ENCODE results near the gene HBG2. TPM values are rescaled to one million over a fixed set of nuclear protein-coding genes. Genes with fewer than 3 reads are reported as not detected.

HBG2 gene
- total RNA-seq, 1 donor from 2014 or later: not detected

DNA sequence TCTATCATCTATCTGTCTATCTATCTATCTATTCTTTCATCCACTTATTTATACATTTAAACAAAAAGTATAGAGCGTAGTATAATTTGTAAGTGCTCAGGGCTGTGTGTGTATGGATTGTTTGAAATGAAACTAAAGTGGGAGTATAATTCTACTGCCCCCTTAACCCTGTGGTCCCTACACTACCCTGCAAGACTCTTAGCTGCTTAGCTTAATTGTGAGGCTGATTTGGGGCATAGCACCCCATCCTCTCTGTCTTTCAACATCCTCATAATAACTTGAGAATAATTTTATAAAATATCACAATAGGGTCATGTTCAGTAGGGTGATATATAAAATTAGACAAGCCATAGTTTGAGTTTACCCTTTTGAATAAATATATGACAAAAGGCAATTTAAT is 35.5 kb upstream of the HBG2 start:
- no peak for TF ChIP-seq CTCF (IDR thresholded peaks at IDR 0.05; ENCODE audit: partially characterized antibody, unreplicated experiment)
- H3K4me1 Mint-ChIP-seq (ENCODE audit: low read depth, unreplicated experiment): no peaks in the 10 kb centered on the region
- H3K9me3 Mint-ChIP-seq (ENCODE audit: unreplicated experiment): peaks cover 1% of the 10 kb centered on the region
- no peaks in the 10 kb centered on the region for H3K36me3 Mint-ChIP-seq (ENCODE audit: unreplicated experiment)
- no peak for DNase-seq
- peaks cover 2% of the 10 kb centered on the region for H3K27me3 Mint-ChIP-seq (ENCODE audit: unreplicated experiment)
- no peak overlapping the region for H3K27ac Mint-ChIP-seq (ENCODE audit: unreplicated experiment)
- no peak overlapping the region for H3K4me3 Mint-ChIP-seq (ENCODE audit: unreplicated experiment)

DNA sequence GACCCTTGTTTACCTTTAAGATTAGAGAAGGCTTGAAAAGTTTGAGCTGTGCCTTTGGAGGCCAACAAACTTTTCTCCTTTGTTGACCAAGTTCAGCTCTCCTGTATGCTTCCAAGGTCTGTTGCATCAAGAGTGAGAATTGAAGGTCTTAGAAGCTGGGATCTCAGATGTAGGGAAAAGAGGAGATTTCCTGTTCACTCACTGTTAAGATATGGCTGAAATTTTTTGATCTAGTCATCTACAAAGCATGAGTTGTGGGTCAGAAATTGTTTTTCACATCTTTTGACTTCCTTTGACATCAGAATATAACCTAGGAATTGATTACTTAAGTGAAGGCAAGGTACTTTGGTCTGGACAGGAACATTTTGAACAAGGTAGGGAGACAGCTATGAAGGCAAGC is 35.1 kb upstream of the HBG2 start:
- H3K4me3 Mint-ChIP-seq (ENCODE audit: unreplicated experiment): no peak overlapping the region
- no peak overlapping the region for H3K27ac Mint-ChIP-seq (ENCODE audit: unreplicated experiment)
- no peaks in the 10 kb centered on the region for H3K9me3 Mint-ChIP-seq (ENCODE audit: unreplicated experiment)
- no peak for TF ChIP-seq CTCF (IDR thresholded peaks at IDR 0.05; ENCODE audit: partially characterized antibody, unreplicated experiment)
- DNase-seq: no peak
- no peaks in the 10 kb centered on the region for H3K36me3 Mint-ChIP-seq (ENCODE audit: unreplicated experiment)
- H3K4me1 Mint-ChIP-seq (ENCODE audit: low read depth, unreplicated experiment): no peaks in the 10 kb centered on the region
- peaks cover 2% of the 10 kb centered on the region for H3K27me3 Mint-ChIP-seq (ENCODE audit: unreplicated experiment)

DNA sequence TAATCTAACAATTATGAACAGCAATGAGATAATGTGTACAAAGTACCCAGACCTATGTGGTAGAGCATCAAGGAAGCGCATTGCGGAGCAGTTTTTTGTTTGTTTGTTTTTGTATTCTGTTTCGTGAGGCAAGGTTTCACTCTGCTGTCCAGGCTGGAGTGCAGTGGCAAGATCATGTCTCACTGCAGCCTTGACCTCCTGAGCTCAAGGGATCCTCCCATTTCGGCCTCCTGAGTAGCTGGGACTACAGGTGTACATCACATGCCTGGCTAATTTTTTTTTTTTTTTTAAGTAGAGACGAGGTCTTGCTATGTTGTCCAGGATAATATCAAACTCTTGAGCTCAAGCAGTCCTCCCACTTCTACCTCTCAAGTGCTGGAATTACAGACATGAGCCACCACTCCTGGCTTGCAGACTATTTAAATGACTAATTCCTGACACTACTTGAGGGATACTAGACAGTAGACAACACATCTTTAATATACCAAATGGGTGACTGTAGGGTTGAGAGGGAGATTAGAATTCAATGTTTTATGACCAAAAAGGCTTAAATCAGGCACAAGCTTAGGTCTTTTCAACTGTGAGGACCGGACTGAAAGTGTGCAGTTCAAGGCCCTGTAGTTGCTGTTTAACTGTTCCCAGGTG is 34.4 kb upstream of the HBG2 start:
- Mint-ChIP-seq H3K36me3 (ENCODE audit: unreplicated experiment) (no peaks in the 10 kb centered on the region), H3K4me3 (ENCODE audit: unreplicated experiment) (no peak overlapping the region), H3K4me1 (ENCODE audit: low read depth, unreplicated experiment) (no peaks in the 10 kb centered on the region), H3K27ac (ENCODE audit: unreplicated experiment) (no peak overlapping the region), H3K27me3 (ENCODE audit: unreplicated experiment) (peaks cover 2% of the 10 kb centered on the region), H3K9me3 (ENCODE audit: unreplicated experiment) (no peaks in the 10 kb centered on the region)
- no peak for TF ChIP-seq CTCF (IDR thresholded peaks at IDR 0.05; ENCODE audit: partially characterized antibody, unreplicated experiment)
- DNase-seq: no peak

- DNase-seq: no peak
- Mint-ChIP-seq H3K27me3 (ENCODE audit: unreplicated experiment) (peaks cover 2% of the 10 kb centered on the region), H3K4me3 (ENCODE audit: unreplicated experiment) (no peak overlapping the region), H3K27ac (ENCODE audit: unreplicated experiment) (no peak overlapping the region), H3K9me3 (ENCODE audit: unreplicated experiment) (no peaks in the 10 kb centered on the region), H3K36me3 (ENCODE audit: unreplicated experiment) (no peaks in the 10 kb centered on the region), H3K4me1 (ENCODE audit: low read depth, unreplicated experiment) (no peaks in the 10 kb centered on the region)
- TF ChIP-seq CTCF (IDR thresholded peaks at IDR 0.05; ENCODE audit: partially characterized antibody, unreplicated experiment): no peak
These were observed 33.7 kb upstream of the HBG2 start for GRCh38 chr11:5288108-5288905.

DNA sequence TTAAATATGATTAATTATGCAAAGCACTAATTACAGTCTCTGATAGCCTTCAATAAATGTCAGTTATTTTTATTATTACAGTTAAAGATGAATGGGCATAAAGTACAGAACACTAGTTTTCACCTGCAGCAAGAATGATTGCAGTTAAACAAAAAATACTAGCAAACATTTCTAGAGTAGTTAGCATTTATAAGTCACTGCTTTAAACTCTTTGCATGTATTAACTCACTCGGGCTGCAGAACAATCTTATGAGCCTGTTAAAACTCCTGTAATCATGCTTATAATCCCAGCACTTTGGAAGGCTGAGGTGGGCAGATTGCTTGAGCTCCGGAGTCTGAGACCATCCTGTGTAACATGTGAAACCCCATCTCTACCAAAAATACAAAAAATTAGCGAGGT is 32.3 kb upstream of the HBG2 start:
- no peak overlapping the region for H3K27ac Mint-ChIP-seq (ENCODE audit: unreplicated experiment)
- H3K36me3 Mint-ChIP-seq (ENCODE audit: unreplicated experiment): no peaks in the 10 kb centered on the region
- TF ChIP-seq CTCF (IDR thresholded peaks at IDR 0.05; ENCODE audit: partially characterized antibody, unreplicated experiment): no peak
- no peaks in the 10 kb centered on the region for H3K9me3 Mint-ChIP-seq (ENCODE audit: unreplicated experiment)
- H3K27me3 Mint-ChIP-seq (ENCODE audit: unreplicated experiment): no peaks in the 10 kb centered on the region
- no peaks in the 10 kb centered on the region for H3K4me1 Mint-ChIP-seq (ENCODE audit: low read depth, unreplicated experiment)
- H3K4me3 Mint-ChIP-seq (ENCODE audit: unreplicated experiment): no peak overlapping the region
- no peak for DNase-seq

All from glutamatergic neuron (in vitro differentiated cells).